HG02938 (cell line): ENCODE data around the gene EMSY.
"Not testable (repeated sequence)": the region's sequence is repeated elsewhere in the genome, so short reads cannot be mapped to it uniquely, and the experiment has no call there.

Experiments
- ATAC-seq: cut with Tn5 transposase; IDR thresholded peaks from one replicate; pipeline ENCODE4 v1.9.1; 2021; ENCODE audit warnings: mild to moderate bottlenecking, moderate library complexity; ENCODE audit not compliant: unreplicated experiment

EMSY gene

GRCh38 chr11:76592961-76593360 lies 148.1 kb downstream of the EMSY start:
- ATAC-seq: no peak

GRCh38 chr11:76595091-76595490 lies 150.3 kb downstream of the EMSY start:
- ATAC-seq: not testable (repeated sequence)

GRCh38 chr11:76596652-76597051 lies 151.8 kb downstream of the EMSY start:
- ATAC-seq: no peak

GRCh38 chr11:76597533-76598425 lies 153.0 kb downstream of the EMSY start:
- ATAC-seq: no peak

GRCh38 chr11:76598426-76598839 lies 153.6 kb downstream of the EMSY start:
- no peak for ATAC-seq

GRCh38 chr11:76599041-76600013 lies 154.5 kb downstream of the EMSY start:
- no peak for ATAC-seq

- no peak for ATAC-seq
Observed at GRCh38 chr11:76600124-76600655, 155.4 kb downstream of the EMSY start.

- ATAC-seq: no peak
Observed at GRCh38 chr11:76601272-76601671, 156.5 kb downstream of the EMSY start.

- ATAC-seq: no peak
Observed at GRCh38 chr11:76601724-76602123, 156.9 kb downstream of the EMSY start.

GRCh38 chr11:76602431-76602861 lies 157.6 kb downstream of the EMSY start:
- ATAC-seq: no peak
